Femur (tissue), 1 donor: ENCODE data around the gene MUC20.
"Not testable (repeated sequence)": the region's sequence is repeated elsewhere in the genome, so short reads cannot be mapped to it uniquely, and the experiment has no call there.

Experiments
- DNase-seq: peaks from one replicate; pipeline ENCODE4 v3.0.0-alpha.2; 2017

MUC20 gene

DNA sequence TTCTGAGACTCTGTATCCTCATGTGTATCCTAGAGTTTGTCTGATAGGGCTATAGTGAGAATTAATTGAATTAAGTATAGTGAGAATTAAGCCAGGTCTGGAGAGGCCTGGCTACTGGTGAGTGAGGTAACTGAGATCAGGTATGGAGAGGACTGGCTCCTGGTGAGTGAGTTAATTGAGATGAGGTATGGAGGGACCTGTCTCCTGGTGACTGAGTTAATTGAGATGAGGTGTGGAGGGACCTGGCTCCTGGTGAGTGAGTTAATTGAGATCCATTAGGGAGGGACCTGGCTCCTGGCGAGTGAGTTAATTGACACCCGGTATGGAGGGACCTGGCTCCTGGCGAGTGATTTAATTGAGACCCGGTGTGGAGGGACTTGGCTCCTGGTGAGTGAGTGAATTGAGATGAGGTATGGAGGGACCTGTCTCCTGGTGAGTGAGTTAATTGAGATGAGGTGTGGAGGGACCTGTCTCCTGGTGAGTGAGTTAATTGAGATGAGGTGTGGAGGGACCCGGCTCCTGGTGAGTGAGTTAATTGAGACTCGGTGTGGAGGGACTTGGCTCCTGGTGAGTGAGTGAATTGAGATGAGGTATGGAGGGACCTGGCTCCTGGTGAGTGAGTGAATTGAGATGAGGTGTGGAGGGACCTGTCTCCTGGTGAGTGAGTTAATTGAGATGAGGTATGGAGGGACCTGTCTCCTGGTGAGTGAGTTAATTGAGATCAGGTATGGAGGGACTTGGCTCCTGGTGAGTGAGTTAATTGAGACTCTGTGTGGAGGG, 10.5 kb upstream of the MUC20 start:
- DNase-seq, result not testable (repeated sequence)

DNA sequence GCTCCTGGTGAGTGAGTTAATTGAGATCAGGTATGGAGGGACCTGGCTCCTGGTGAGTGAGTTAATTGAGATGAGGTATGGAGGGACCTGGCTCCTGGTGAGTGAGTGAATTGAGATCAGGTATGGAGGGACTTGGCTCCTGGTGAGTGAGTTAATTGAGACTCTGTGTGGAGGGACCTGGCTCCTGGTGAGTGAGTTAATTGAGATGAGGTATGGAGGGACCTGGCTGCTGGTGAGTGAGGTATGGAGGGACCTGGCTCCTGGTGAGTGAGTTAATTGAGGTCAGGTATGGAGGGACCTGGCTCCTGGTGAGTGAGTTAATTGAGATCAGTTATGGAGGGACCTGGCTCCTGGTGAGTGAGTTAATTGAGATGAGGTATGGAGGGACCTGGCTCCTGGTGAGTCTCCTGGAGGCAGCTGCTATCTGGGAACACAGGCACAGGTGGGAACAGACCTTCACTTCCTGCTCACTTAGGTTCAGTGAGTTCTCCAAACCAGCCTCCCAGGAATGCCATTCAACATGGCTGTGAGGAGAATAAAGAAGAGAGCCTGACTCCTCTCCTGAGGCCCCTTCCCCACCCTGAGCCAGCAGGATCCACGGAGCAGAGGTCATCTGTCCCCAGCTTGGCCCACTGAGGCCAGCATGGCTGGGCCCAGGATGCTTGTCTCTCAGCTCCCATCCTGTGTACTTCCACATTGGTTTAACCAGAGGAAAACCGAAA, 9.5 kb upstream of the MUC20 start:
- DNase-seq, result not testable (repeated sequence)

DNA sequence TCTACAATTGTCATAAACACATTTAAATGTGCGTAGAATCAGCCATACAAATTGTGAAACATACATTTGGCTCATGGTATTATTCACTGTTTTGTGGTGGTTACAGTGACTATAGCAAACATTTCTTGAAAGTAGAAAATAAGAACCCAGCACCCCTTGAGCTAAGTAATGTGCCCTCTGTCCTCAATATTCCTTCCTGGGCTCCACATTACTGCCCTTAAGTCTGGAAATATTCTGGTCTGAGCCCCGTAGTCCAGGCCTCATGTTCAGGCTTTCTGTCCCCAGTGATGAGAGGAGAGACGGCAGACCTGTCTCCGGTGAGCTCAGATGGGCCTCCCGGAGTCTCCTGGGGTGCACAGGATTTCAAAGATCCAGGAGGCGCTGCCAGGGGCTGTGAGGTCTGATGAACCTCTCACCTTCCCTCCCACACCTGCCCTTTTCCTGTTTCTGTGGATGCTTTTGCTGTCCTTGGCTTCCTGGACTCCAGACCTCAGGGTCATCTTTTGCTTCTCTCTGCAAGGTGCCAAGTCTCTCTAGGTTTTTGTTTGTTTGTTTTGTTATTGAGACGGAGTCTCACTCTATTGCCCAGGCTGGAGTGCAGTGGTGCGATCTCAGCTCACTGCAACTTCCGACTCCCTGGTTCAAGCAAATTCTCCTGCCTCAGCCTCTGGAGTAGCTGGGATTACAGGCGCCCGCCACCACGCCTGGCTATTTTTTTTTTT, 8.8 kb upstream of the MUC20 start:
- no peak for DNase-seq

DNA sequence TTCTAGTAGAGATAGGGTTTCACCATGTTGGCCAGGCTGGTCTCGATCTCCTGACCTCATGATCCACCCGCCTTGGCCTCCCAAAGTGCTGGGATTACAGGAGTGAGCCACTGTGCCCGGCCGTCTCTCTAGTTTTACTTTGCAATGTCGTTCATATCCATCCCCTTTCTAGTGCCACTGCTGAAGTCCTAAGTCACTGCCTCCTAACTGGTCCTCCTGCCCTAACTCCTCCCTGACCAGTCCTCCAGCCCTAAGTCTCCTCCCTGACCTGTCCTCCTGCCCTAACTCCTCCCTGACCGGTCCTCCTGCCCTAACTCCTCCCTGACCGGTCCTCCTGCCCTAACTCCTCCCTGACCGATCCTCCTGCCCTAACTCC, 8.3 kb upstream of the MUC20 start:
- DNase-seq, result not testable (repeated sequence)

DNA sequence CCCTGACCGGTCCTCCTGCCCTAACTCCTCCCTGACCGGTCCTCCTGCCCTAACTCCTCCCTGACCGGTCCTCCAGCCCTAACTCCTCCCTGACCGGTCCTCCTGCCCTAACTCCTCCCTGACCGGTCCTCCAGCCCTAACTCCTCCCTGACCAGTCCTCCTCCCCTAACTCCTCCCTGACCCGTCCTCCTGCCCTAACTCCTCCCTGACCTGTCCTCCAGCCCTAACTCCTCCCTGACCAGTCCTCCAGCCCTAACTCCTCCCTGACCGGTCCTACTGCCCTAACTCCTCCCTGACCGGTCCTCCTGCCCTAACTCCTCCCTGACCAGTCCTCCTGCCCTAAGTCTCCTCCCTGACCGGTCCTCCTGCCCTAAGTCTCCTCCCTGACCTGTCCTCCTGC, 7.6 kb upstream of the MUC20 start:
- not testable (repeated sequence) for DNase-seq

DNA sequence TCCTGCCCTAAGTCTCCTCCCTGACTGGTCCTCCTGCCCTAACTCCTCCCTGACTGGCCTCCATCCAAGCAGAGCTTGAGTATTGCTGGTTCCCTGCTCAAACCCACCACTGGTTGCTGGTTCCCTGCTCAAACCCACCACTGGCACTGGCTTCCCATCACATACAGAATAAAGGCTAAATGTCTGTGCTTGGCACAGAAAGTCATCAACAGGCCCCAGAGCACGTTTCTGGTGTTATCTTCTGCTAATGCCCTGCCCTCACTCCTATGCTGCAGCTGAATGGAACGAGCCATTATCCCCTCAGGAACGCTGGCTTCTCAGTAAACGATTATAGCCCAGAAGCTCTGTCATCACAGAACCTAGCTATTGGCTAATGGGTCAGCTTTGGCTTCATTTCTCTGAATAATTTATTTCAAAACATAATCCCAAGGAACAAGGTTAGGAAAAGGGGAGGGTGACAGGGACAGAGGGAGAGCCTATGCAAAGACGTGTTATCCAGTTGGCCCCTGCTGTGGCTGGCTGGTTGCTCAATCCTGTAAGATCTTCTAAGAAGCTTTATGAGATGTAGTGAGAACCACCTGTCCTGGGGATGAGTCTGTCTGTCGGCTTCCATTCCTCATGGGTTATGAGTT, 6.3 kb upstream of the MUC20 start:
- no peak for DNase-seq

- DNase-seq, result no peak
Measured at GRCh38 chr3:195715134-195715533, 5.6 kb upstream of the MUC20 start.

DNA sequence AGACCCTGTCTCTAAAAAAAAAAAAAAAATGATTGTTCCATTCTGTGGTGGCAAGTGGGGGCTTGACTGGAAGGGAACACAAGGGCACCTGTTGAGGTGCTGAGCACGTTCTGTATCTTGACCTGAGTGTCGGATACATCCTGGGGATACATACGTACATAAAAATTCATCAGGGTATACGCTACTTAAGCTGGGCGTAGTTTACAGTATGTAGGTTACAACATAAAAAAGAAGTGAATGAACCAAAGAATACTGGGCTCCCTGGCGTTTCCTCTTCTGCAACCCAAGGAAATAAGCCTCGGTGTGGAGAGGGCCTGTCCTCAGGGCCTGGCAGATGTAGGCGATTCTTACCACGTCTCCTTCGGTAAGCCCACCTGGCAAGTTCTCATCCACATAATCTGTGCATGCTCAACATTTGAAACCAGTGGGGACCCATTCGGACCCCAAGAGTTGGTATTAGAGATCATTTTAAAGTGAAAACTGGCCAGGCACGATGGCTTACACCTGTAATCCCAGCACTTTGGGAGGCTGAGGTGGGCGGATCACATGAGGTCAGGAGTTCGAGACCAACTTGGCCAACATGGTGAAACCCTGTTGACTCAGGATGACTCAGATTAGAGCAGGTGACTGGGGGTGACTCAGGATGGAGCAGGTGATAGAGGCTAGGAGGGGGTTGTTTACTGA, 5.1 kb upstream of the MUC20 start:
- DNase-seq, result no peak

- DNase-seq, result no peak
Measured at GRCh38 chr3:195717416-195717815, 3.4 kb upstream of the MUC20 start.

DNA sequence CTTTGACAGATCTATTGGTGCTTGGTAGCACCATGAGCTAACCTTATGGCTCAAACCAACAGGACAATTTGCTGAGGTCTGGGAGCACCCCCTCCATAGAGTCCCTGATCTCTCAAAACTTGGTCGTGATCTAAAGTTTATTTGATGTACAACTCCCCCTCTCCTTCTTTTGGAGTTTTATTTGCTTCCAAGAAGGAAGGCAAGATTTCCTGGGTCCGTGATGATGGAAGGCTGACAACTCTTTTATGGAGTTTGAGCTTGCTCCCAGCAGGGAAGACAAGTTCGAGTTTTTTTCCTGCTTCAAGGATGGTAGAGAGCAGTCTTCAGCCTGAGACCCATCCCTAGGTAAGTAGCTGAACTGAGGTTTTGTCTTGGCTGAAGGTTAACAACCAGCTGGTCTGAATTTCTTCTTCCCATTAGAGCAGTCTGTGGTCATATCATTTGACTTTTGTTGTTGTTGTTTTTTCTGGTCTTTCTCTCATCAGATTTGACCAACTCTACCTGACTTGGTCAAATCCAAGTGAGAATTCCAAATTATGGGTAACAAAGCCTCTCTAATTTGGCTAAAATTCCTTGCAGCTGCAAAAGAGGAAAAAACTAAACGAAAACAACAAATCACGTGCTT, 2.8 kb upstream of the MUC20 start:
- DNase-seq, result no peak

DNA sequence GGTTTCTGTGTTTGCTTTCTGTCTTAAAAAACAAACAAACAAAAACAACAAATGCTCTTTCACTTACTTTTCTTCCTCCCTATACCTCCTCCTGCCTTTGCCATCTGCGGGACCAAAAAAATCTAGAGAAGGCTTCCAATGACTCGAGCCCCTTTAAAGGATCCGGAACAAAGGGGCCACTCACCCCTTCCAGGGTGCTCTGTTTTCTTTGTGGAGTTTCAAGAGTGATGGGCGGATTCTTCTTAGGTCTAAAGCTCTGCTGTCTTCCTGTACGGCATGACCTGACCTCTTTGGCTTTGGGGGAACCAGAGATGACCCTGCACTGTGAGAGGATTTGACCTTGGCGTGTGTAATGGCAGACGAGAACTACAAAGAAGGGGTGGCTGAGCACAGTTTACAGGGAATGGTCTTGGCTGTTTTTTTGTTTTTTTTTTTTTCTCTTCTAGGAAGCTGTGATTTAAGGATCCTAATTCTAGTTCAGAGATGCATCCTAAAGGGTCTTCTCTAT, 2.2 kb upstream of the MUC20 start:
- DNase-seq, result no peak

GRCh38 chr3:195719514-195720254, 1.1 kb upstream of the MUC20 start:
- not testable (repeated sequence) for DNase-seq

DNA sequence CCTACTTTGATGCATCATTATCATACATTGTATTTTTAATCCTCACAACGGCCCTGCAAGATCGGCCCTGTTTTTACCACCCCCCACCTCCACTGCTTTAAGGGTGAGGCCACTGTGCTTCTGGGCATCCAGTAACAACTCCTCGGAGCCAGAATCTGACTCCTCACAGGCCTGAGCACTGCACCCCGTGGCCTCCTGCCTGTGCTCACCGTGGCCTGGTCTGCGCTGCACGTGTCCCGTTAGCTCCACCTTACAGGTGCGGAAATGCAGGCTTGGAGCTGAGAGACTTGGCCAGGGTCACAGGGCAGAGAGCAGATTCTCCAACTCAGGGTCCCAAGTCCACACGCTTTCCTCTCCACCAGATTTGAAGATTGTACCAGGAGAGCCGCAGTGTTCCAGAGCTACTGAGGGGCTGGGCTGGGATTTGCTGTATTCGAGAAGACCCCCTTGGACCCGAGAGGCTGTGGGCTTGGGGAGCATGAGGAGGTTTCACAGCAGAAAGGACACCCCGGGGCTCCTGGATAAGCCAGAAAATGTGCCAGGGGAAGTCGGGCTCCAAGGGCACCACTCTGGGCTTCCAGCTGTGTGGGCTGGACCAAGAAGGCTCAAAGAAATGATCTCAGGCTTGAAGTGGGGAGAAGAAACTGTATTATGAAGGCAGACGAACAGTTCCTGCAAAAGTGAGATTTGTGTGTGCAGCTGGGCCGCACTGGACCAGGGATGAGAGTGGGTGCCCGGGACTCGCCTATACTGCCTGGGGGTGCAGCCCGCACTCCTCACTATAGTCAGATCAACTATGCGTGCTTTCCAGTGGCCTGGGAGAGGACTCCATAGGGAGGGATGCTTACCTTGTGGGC, 1.6 kb downstream of the MUC20 start:
- DNase-seq, result not testable (repeated sequence)

GRCh38 chr3:195722996-195723345, 2.2 kb downstream of the MUC20 start:
- not testable (repeated sequence) for DNase-seq

GRCh38 chr3:195724363-195724762, 3.6 kb downstream of the MUC20 start:
- not testable (repeated sequence) for DNase-seq

DNA sequence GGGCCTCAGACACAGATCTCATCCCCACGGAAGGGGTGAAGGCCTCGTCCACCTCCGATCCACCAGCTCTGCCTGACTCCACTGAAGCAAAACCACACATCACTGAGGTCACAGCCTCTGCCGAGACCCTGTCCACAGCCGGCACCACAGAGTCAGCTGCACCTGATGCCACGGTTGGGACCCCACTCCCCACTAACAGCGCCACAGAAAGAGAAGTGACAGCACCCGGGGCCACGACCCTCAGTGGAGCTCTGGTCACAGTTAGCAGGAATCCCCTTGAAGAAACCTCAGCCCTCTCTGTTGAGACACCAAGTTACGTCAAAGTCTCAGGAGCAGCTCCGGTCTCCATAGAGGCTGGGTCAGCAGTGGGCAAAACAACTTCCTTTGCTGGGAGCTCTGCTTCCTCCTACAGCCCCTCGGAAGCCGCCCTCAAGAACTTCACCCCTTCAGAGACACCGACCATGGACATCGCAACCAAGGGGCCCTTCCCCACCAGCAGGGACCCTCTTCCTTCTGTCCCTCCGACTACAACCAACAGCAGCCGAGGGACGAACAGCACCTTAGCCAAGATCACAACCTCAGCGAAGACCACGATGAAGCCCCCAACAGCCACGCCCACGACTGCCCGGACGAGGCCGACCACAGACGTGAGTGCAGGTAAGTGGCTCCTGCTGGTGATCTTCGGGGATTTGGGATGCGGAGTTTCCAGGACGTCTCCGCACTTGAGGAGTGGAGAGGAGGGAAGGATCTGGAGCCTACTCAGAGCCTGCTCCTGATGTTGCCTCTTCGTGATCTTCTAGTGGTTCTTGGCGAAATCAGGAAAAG, 5.3 kb downstream of the MUC20 start:
- DNase-seq, result not testable (repeated sequence)

- DNase-seq, result no peak
Measured at GRCh38 chr3:195727606-195728195, 6.9 kb downstream of the MUC20 start.

DNA sequence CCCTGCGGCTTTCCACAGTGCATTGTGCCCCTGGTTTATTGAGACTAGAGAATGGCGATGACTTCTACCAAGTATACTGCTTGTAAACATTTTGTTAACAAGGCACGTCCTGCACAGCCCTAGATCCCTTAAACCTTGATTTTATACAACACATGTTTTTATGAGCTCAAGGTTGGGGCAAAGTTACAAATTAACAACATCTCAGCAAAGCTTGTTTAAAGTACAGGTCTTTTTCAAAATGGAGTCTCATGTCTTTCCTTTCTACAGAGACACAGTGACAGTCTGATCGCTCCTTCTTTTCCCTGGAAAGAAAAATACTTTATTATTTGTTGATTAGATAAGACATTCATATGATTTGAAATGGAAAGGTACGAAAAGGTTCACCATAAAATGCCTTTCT, 8.0 kb downstream of the MUC20 start:
- not testable (repeated sequence) for DNase-seq
